Activated CD4-positive, CD25-positive, alpha-beta regulatory T cell (primary cell): Measurements from ENCODE around the gene PRLHR.
"Not testable (repeated sequence)": the region's sequence is repeated elsewhere in the genome, so short reads cannot be mapped to it uniquely, and the experiment has no call there.

Source experiments
- DNase-seq, 4 experiments: peaks; one replicate each; lab custom pipeline; 2025; lab: John Stamatoyannopoulos, UW

The PRLHR gene

DNA sequence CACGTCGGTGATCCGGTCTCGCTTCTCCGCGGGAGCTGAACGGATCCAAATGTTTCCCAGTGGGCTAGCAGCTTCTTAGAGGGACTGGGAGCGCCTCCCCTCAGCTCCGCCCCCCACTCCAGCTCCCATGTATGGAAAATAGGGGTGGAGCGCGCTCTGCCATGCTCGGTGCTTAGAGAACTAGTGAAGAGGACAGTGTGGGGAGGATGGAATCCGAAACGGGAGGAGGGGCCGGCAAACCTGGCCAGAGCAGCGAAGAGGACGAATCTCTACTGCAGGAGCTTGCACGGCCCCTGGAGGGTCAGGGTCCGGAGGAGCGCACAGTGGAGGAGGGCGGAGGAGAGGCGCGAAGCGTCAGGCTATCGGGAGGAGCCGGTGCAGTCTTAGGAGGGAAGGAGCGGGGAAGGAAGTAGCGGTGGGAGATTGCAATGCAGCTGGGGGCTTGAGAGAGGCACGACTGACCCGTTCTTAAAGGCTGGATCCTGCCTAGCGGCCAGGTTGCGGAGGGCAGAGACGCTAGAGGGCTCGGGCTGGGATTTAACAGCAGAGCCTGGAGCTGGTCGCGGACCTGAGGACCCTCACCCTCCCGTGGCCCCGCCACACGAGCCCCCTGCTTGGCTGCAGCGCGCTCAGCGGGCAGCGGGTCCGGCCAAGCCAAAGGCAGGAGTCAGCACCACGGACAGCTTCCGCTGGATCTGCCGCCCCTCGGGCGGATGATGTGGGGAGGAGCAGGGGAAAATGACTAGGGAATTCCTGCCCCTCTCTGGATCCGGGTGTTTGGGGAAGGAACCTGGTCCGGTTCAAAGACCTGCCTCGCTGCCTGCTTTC lies at the start of gene PRLHR:
Gene PRLHR, minus strand, starts transcription at position 51 of the 828 bp plus-strand sequence. CDS start 404 bp downstream, outside the sequence.
- DNase-seq: no peak

DNA sequence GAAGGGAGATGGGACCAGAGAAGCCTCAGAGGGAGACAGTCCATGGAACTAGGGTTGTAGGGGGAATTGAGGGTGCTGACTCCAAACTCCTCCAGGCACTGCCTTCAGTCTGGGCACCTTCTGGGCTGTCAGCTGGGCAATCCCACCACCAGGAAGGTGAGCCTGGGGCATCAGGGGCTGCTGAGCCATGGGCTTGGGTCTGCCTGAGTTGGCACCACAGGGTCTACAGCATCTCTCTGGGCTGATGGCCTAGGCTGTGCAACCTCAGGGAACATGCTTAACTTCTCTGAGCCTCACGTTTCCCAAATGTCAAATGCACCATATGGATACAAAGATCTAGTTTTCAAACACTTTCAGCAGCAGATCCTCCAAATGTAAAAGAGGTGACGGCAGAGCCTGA lies 46.8 kb upstream of the PRLHR start:
- DNase-seq: no peak

DNA sequence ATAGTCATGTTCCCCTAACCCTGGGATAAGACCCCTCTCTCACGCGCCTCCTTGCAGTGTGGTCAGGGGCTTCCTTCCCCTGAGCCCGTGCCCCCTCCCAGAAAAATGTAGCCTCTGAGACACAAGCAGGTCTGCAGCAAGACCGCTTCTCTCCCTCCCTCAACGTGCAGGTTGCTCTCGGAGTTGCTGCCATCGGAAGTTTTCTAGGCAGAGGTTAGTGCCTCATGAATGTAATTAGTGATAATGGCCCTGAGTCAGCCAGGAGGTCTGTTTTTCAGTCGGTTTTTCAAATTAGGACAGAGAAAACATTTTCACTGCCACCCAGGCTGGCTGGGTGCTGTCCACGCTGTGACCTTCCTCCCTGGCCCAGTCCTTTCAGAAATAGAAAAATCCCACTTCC lies 43.2 kb upstream of the PRLHR start:
- no peak for DNase-seq

DNA sequence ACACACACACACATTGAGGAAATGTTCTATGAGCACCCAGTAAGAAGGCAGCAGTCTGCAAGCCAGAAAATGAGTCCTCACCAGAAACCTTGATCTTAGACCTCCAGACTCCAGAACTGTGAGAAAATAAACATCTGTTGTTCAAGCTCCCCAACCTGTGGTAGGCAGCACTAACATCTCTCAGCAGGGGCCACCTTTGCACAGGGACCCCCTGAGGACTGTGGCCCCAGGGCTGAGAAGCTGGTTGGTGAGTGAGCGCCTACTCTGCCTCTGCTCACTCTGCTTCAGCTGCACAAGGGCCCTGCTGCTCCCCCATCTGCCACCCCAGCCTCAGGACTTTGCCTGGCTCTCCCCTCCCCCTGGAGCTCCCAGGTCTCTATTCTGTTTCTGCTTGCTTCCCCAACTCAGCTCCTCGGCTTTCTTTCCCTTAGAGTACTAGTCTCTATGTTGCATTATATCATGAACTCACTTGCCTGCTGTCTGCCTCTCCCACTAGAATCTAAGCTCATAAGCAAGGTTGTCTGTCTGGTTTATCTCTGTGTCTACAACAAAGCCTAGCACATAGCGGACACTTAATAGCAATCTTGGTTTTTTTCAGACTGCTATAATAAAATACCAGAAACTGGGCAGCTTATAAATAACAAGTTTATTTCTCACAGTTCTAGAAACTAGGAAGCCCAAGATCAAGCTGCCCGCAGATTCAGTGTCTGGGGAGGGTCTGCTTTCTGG lies 40.4 kb upstream of the PRLHR start:
- DNase-seq: no peak

DNA sequence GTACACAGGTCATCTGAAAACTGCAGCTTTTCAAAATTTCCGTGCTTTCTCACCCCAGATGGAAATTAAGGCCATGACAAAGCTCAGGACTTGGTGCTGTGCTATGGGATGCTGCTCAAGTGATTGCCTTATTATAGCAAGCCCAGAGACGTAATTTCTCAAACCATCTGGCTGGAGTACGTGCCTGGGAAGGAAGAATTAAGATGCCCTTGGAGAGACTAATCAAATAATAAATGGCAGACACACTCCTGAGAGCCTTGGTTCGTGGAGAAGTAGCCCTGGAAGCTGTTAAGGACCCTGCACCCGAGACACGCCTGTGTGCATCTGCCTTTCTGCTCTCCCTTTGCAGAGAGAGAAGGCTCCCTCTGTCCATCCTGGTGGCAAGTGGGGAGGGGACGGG lies 38.3 kb upstream of the PRLHR start:
- DNase-seq: no peak

DNA sequence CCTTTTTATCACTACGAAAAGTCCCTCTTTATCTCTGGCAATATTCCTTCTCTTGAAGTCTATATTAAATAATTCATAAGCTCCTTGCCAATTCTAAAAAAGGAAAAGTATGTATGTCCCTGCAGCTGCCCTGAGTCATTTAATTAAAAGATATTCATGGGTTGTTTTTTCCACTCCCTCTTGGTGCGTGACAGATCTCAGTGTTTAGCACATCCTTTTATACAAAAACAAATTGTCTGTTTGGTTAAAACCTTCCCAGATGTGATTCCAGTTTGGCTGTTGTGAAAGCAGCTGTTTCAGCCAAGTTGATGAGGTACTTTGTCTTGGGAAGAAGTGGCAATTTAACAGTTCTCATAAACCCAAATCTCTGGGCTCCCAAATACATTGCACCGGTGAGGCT lies 33.8 kb upstream of the PRLHR start:
- DNase-seq: no peak

DNA sequence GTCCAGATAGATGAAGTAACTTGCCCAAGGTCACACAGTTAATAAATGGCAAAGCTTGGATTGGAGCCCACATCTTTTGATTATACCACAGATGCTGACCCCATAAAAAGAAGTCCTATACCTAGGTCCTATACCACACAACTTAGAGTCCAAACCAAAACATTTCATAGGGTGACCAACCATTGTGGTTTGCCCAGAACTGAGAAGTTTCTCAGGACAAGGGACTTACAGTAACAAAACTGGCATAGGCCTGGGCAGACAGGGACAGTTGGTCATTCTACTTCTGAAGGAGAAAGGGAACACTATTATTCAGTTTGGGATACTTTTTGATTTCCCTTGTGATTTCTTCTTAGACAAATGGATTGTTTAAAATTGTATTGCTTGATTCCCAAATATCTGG lies 32.9 kb upstream of the PRLHR start:
- DNase-seq: no peak

DNA sequence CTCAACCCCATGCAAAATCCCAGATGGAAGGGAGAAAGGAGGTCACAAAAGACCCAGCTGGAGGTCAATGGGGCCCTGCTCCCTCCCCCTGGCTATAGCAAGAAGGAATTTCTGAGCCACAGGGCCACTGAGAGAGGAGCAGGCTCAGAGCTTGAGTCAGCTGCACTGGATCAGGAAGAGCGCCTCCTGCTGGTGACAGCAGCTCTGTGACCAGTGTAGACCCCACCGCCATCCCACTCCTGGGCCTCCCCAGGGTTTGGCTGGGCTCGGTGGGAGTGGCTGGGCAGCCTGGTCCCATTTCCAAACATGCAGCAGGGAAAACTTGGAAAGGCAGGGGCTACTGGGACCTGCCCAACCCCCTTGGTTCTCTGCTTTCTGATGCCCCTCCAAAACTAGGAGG lies 31.5 kb upstream of the PRLHR start:
- no peak for DNase-seq

DNA sequence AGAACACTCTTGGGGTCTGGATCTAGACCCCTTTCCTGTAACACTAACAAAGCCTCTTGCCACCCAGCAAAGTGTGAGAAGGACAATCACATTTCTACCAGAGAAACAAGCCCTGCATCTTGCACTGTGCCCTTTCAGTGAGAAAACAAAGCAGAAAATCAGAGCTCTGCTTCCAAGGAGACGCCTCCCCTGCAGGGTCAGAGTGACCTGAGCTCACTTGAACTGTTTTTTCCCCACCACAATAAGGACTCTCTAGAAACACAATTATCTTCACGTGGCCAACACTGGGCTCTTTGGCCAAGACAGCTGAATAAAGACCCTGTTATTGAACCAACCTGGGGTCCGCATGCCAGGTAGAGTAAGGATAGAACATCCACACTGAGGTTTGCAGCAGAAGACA lies 30.1 kb upstream of the PRLHR start:
- no peak for DNase-seq

DNA sequence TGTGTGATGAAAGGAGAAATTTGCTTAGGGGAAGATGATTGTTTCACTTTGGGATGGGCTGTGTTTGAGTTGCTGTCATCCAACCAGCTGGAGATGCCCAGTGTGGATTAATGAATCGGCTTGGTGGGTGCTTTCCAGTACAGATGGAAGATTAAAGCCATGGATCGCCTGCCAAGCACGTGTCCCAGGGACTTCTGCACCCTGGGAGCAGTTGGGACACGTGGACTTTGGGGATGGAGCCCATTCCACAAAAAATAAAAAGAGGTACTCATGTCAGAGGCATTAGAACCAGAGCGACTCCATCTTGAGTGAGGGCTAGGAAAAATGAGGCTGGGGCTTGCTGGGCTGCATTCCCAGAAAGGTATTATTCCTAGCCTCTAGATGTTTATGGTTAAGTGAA lies 29.3 kb upstream of the PRLHR start:
- DNase-seq: no peak

DNA sequence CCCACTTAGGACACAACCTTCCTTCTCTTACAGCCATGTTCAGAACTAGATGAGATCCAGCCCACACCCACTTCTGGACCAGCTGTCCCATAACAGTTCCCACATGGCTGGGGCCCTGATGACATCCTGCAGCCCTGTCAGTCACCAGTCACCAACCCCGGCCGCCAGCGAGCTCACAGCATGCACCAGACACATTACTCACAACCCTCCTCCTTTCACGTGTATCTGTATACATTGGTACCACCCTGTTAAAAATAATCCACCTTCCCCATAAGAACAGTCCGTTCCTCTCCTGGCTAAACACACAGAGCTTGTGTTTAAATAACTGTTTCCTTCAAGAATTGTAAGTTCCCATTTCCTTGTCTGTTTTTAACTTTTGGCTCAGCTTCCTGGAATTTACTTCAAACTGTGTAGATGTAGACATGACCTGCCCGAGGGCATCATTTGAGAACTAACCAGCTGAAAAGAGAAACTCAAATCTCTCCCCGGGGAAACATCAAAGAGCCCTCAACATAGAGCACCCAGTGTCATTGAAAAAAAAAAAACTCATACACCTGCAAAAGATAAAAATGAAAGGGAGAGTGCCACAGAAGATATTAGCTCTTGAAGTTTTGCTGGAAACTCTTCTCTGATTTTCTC lies 26.0 kb upstream of the PRLHR start:
- DNase-seq: peak in 1 of 4 experiments; percentile 3

DNA sequence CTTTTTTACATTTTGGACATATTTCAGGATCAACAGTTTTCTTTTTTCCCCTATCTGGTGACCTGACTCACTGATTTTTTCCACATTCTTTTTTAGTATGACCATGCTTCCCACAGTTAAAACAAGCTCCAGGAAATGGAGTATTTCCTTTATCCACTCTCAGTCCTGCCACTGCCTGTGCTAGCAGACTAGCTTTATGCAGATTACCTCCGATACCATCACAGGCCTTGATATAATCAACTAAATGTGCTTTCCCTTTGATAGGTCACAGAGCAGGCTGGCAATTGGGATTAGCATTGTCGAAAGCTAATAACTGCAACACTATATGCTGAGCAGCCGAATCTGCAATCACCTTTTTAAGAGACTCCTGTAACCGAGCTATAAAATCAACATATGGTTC lies 18.4 kb upstream of the PRLHR start:
- DNase-seq: not testable (repeated sequence)

DNA sequence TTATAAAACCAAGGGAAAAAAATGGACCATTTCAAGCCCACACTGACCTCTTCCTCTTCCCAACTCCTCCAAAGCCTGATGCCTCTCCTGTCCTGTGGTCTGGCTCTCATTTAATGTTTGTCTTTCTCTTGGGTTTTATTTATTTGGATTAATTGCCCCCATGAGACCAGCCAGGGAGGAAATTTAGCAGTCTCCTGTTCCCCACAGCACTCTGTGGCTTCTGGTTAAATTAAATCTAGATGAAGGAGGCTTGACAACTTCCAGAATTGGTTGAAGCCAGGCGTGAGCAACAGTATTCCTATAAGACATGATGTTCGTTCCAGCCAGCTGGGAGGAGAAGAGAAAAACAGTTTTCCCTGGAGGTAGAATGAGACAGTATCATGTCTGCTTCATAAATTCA lies 15.1 kb upstream of the PRLHR start:
- DNase-seq: no peak

DNA sequence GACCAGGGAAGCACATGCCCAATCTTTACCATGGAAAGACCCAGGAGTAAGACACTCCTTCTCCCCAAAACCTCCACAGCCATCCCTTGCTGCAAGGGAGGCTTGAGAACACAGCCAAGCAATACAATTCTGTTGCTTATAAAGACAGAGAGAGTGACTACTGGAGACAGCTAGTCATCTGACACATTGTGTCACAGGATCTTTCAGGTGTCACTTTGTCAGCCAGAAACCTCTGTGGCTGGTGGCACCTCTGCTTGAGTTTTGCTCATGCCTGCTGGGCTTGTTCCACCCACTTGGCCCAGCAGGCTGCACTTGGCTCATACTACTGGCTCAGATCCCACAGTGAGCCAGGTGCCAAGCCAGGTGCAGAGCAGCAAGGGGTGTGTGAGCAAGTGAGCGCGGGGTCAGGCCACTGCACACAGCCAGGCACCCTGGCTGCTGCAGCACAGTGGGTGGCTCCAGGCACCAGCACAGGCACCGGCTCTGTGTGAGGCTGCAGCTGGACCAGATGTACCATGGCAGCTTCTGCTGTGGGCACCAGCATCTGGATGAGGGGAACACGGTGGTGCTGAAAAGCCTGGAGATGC lies 12.4 kb upstream of the PRLHR start:
- no peak for DNase-seq

DNA sequence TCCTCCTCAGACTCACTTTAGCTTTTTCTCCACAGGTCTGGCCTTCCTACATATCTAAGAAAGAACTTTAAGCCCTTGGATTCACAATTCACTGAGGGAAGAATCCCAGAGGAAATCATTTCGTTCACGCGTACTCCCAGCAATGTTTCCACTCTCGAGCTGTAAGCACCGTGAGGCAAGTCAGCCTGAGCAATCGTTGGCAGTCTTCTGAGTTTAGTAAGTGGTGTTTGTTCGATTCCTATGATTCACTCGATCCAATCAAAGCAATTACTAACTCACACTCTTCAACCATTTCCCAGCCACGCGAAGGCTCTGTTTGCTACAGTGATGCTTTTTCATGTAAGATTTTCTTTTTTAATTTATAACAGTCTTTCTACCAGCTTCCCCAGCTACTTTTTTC lies 10.2 kb upstream of the PRLHR start:
- no peak for DNase-seq

DNA sequence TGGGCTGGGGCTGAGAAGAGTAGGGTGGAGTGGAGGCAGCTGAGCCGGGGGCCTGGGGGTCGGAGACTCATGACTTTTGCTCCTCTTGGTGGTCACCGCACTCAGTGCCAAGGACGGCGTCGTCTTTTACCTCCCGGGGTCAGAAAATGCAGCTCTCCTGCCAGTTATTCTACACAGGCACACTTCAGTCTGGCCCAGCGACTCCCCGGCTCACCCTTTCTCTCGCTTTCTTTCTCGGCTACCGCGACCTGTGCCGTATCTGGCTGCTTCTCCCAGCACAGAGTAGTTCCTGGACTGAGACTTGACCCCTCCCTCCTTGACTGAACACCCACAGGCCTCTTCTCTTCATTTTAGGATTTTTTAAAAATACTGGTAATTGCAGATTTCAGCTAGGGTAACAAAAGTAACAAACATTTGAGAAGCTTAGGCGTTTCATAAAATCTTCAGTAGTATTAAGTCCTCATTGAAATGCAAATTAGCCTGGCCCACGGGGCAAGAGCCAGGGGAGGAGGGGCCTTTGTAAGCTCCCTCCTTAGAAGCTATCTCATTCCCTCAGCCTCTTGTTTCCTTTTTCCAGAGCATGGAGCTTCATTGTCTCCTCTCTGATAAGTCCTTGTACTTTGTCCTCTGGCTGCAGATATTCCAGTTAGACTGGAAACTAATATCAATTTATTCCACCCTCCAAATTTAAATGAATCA lies 1.1 kb upstream of the PRLHR start:
- no peak for DNase-seq

DNA sequence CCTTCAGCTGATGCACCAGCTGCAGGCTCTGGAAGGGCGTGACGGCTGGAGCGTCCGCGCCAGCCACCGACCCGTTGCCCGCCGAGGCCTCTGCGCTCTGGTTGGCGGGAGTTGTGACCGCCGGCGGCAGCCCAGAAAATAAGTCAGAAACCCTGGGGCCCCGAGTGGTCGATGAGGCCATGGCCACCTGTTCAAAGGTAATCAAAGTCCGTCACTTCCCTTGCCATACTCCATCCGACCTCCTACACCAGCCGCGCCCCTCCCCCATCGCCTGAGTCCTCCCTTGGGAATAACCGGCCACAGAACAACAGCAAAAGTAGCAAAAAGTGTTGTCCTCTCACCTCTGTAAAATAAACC lies 406 bp downstream of the PRLHR start:
- no peak for DNase-seq

DNA sequence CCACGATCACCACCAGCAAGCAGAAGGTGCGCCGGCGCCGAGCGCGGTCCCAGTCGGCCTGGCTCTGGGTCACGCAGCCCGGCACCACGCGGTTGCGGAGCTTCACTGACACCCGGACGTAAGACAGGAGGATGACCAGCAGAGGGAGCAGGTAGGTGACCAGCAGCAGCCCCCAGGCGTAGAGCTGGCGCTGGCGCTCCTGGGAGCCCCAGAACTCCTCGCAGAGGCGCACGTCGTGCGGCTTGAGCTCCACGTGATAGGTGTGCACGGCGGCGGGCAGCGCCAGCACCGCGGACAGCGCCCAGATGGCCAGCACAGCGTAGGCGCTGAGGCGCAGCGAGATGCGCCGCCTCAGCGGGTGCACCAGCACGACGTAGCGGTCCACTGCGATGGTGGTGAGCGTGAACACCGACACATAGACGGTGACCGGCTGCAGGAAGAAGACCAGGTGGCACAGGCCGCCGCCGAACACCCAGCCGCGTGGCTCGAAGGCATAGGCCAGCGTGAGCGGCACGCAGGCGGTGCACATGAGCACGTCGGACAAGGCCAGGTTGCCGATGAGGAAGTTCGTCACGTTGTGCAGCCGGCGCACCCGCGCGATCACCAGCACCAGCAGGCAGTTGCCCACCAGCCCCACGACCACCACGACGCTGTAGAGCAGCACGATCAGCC lies 920 bp downstream of the PRLHR start:
- no peak for DNase-seq

DNA sequence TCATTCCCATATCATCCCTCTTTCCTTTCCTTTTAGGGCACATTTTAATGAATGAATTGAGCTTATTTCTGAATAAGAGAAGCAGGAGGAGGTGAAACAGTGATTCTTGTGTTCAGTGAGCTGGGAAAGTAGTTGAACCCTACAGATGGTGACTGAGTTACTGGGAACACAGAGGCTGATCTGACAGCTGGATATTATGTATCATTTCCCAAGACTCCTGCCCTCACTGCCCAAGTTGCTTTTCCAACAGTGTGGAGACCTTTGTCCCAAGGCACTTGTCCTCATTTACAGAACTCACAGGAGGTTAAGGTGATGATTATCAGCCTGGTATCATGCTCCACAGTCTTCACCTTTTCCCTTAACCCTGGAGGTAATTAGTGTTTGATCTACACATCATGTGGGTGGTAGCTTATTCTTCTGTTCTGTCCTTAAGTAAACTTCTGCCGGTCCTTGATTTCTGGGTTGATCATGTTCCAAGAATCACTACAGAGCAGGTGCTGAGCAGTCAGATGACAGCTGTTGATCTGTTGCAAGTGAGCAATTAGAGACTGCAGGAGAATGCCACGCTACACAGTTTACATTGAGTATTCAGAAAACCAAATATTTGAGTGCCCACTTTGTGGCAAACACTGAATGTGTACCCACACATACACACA lies 2.6 kb downstream of the PRLHR start:
- DNase-seq: no peak

DNA sequence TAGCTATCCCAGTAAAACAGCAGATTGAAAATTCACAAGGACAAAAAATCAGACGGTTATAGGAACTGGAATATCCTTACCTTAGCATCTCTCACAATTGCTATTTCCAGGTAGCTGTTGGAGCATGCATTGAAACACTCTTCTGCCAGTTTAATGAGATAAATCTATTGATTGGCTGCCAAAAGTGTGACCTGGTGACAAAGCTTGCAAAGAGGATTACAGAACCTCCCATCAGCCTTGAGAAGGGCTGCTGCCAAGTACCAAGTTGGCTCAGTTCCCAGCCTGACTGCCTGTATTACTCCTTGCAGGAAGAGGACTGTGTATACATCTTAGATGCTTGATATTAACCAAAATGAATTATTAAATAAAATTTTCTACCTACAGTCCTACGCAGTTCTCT lies 5.1 kb downstream of the PRLHR start:
- DNase-seq: no peak
